HepG2 (cell line): Measurements from ENCODE around the gene PPP1R9B. TPM values are rescaled to one million over a fixed set of nuclear protein-coding genes. Genes with fewer than 3 reads are reported as not detected.

ENCODE experiments used
- DNMT1 ChIP-seq: sonication (generic); formaldehyde crosslinking; IDR thresholded peaks from 2 replicates; pipeline ENCODE4 v1.5.1; 2020; ENCODE audit warnings: mild to moderate bottlenecking, missing genetic modification reagents
- EHMT2 ChIP-seq: fragments of 200-600 bp; sonication (generic); IDR thresholded peaks from 2 replicates; pipeline ENCODE4 v1.7.0; 2017; ENCODE audit warnings: antibody characterized with exemption, low read depth, low read length, borderline replicate concordance
- ELF3 ChIP-seq: IDR thresholded peaks from 2 replicates; pipeline ENCODE4 v1.6.1; 2016; ENCODE audit warnings: missing genetic modification reagents, missing compliant biosample characterization
- KDM5B ChIP-seq: sonication (generic); formaldehyde crosslinking; IDR thresholded peaks from 2 replicates; pipeline ENCODE4 v1.4.0; 2020; ENCODE audit warnings: missing genetic modification reagents, mild to moderate bottlenecking, borderline replicate concordance
- RBFOX2 ChIP-seq: fragments of 200-400 bp; formaldehyde crosslinking; IDR thresholded peaks from 2 replicates; pipeline ENCODE4 v1.6.1; 2017; ENCODE audit warnings: low read depth, mild to moderate bottlenecking, low read length
- SIX1 ChIP-seq: sonication (generic); formaldehyde crosslinking; IDR thresholded peaks from 2 replicates; pipeline ENCODE4 v1.4.0; 2020; ENCODE audit warnings: missing genetic modification reagents, borderline replicate concordance
- THAP11 ChIP-seq: IDR thresholded peaks from 2 replicates; pipeline ENCODE4 v1.6.1; 2016; ENCODE audit warnings: missing biosample characterization, missing genetic modification reagents
- ZNF317 ChIP-seq: sonication (generic); formaldehyde crosslinking; IDR thresholded peaks from 2 replicates; pipeline ENCODE4 v1.5.0; 2020; ENCODE audit warnings: mild to moderate bottlenecking, missing genetic modification reagents
- ZNF430 ChIP-seq: sonication (generic); formaldehyde crosslinking; IDR thresholded peaks from 2 replicates; pipeline ENCODE4 v1.9.0; 2021; ENCODE audit warnings: mild to moderate bottlenecking, missing genetic modification reagents
- polyA plus RNA-seq, 8 experiments: library from polyadenylated mRNA; depleted of rRNA in 3 of 8; stranded (reverse) in 7 of 8; unstranded in 1 of 8; fragments of >200 nt; fragmentation: Illumina TruSeq in 4 of 8; extraction: Trizol in 4 of 8; gene quantifications; 2 replicates each; pipeline versions ENCODE4 v1.2.1 to v1.2.3, GENCODE V29; 2011 to 2016; ENCODE audit warnings: low read depth in 4 of 8, missing spikeins in 1 of 8, mixed read lengths in 1 of 8; ENCODE audit not compliant: insufficient read depth in 1 of 8
- total RNA-seq, 5 experiments: library from RNA; depleted of rRNA; stranded (reverse); fragments of >200 nt; fragmentation: Illumina TruSeq; extraction: Trizol; gene quantifications; 2 replicates each; pipeline ENCODE4 v1.2.3, GENCODE V29; 2016; ENCODE audit warnings: low read depth in 1 of 5
- TF ChIP-seq, protein P1 (sequence below), 2 experiments: sonication (generic) in 1 of 2; formaldehyde crosslinking in 1 of 2; IDR thresholded peaks; 2 replicates each; pipeline versions ENCODE4 v1.6.1 to v1.9.0; 2014 to 2022; ENCODE audit warnings: antibody characterized with exemption in 1 of 2, borderline replicate concordance in 1 of 2, inconsistent platforms in 1 of 2, low read depth in 1 of 2, missing genetic modification reagents in 1 of 2
- TF ChIP-seq, protein P2 (sequence below), 2 experiments: fragments of 450-650 bp in 1 of 2; sonication (generic) in 1 of 2; formaldehyde crosslinking in 1 of 2; IDR thresholded peaks; 2 replicates each; pipeline versions ENCODE4 v1.6.1 to v1.8.0; 2016 to 2022; ENCODE audit warnings: antibody characterized with exemption in 1 of 2, mild to moderate bottlenecking in 1 of 2, missing genetic modification reagents in 1 of 2

The PPP1R9B gene
- total and polyA plus RNA-seq, 2 of the 13 experiments (the other 11 are each of a cell fraction or from before 2014, with no cell fraction given): 9.4 to 15.8 TPM

DNA sequence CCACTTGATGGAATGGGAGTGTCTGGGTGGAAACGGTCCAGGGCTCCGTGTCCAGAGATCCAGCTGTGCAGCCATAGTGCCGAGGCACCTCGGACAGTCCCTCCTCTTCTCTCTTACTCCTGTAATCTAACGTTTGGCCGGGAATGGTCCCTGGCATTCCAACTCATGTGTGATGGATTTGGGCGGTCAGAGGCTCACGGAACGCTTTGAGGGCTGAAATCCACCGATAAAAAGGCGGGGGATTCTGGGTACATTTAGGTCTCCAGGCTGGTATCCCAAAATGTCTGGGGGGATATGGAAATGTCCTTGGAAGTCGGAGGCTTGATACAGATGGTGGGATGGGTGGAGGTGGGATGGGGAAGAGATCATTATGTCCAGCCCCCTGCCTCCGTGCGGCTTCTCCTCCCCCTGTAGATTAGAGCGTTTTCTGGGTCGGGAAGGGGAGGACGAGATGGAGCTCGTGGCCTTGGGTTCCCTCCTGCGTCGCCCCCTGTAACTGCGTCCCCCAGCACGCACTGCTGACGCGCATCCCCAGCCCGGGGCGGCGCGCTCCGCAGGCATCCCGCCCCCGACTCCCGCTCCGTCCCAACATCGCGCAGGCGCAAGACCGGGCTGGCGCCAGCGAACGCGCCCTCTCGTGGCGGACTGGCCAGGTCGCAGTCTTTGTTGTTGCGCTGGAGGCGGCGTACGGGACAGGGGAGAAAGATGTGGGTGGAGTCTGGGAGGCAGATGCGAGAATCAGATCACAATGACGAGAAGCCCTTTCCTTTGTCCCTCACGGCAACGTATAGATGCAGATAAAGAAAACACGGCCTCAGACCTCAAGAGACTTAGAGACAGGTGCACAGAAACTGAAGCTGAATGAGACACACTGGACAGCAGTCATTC lies 10.8 kb upstream of the PPP1R9B start (continued):
- TF ChIP-seq, protein P1, sequence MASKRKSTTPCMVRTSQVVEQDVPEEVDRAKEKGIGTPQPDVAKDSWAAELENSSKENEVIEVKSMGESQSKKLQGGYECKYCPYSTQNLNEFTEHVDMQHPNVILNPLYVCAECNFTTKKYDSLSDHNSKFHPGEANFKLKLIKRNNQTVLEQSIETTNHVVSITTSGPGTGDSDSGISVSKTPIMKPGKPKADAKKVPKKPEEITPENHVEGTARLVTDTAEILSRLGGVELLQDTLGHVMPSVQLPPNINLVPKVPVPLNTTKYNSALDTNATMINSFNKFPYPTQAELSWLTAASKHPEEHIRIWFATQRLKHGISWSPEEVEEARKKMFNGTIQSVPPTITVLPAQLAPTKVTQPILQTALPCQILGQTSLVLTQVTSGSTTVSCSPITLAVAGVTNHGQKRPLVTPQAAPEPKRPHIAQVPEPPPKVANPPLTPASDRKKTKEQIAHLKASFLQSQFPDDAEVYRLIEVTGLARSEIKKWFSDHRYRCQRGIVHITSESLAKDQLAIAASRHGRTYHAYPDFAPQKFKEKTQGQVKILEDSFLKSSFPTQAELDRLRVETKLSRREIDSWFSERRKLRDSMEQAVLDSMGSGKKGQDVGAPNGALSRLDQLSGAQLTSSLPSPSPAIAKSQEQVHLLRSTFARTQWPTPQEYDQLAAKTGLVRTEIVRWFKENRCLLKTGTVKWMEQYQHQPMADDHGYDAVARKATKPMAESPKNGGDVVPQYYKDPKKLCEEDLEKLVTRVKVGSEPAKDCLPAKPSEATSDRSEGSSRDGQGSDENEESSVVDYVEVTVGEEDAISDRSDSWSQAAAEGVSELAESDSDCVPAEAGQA (IDR thresholded peaks at IDR 0.05; ENCODE audit: low read depth): peak; percentile 38; the same call in 1 of the 2 replicates
- TF ChIP-seq, protein P1 (CRISPR knock-in tag; IDR thresholded peaks at IDR 0.05; ENCODE audit: borderline replicate concordance): no peak
- TF ChIP-seq ZNF317 (CRISPR knock-in tag) (0 out of 2 replicates have a peak, but pooled peaks have one; percentile 7), RBFOX2 (0 out of 2 replicates have a peak, but pooled peaks have one; percentile 25), EHMT2 (no peak), SIX1 (CRISPR knock-in tag) (no peak), DNMT1 (CRISPR knock-in tag) (peak; percentile 81; the same call in 1 of the 2 replicates), KDM5B (CRISPR knock-in tag) (peak; percentile 64; the same call in 1 of the 2 replicates), ELF3 (CRISPR knock-in tag) (peak; percentile 37; the same call in 1 of the 2 replicates), THAP11 (CRISPR knock-in tag) (peak; percentile 51; the same call in 1 of the 2 replicates), ZNF430 (CRISPR knock-in tag) (peak; percentile 74; the same call in 1 of the 2 replicates)
- TF ChIP-seq, protein P2, sequence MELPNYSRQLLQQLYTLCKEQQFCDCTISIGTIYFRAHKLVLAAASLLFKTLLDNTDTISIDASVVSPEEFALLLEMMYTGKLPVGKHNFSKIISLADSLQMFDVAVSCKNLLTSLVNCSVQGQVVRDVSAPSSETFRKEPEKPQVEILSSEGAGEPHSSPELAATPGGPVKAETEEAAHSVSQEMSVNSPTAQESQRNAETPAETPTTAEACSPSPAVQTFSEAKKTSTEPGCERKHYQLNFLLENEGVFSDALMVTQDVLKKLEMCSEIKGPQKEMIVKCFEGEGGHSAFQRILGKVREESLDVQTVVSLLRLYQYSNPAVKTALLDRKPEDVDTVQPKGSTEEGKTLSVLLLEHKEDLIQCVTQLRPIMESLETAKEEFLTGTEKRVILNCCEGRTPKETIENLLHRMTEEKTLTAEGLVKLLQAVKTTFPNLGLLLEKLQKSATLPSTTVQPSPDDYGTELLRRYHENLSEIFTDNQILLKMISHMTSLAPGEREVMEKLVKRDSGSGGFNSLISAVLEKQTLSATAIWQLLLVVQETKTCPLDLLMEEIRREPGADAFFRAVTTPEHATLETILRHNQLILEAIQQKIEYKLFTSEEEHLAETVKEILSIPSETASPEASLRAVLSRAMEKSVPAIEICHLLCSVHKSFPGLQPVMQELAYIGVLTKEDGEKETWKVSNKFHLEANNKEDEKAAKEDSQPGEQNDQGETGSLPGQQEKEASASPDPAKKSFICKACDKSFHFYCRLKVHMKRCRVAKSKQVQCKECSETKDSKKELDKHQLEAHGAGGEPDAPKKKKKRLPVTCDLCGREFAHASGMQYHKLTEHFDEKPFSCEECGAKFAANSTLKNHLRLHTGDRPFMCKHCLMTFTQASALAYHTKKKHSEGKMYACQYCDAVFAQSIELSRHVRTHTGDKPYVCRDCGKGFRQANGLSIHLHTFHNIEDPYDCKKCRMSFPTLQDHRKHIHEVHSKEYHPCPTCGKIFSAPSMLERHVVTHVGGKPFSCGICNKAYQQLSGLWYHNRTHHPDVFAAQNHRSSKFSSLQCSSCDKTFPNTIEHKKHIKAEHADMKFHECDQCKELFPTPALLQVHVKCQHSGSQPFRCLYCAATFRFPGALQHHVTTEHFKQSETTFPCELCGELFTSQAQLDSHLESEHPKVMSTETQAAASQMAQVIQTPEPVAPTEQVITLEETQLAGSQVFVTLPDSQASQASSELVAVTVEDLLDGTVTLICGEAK (IDR thresholded peaks at IDR 0.05): no peak
- TF ChIP-seq, protein P2 (CRISPR knock-in tag; IDR thresholded peaks at IDR 0.05): 0 out of 2 replicates have a peak, but pooled peaks have one; percentile 15
